Right kidney (tissue), 9 donors: ENCODE data around the gene EBLN1.

ENCODE experiments used
- DNase-seq: peaks from one replicate; pipeline ENCODE4 v3.0.0-alpha.2; 2016
- long read RNA-seq, 8 donors: transcript quantifications; one replicate each; lab custom pipeline, GENCODE V29; 2026

The EBLN1 gene
- long read RNA-seq, donor 1: 0 reads
- long read RNA-seq, donor 2: 0 reads
- long read RNA-seq, donor 3: 0 reads
- long read RNA-seq, donor 4: 0 reads
- long read RNA-seq, donor 5: 0 reads
- long read RNA-seq, donor 6: 0 reads
- long read RNA-seq, donor 7: 0 reads
- long read RNA-seq, donor 8: 0 reads

DNA sequence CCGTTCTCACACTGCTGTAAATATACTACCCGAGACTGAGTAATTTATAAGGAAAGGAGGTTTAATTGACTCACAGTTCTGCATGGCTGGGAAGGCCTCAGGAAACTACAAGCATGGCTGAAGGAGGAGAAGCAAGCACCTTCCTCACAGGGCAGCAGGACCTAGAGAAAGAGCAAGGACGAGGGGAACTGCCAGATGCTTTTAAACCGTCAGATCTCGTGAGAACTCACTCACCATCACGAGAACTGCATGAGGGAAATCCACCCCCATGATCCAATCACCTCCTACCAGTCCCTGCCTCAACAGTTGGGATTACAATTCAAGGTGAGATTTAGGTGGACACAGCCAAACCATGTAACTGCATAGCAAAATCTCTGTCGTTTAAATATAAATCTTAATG lies at the start of gene EBLN1:
EBLN1 (minus strand) TSS at position 174 of the 400 bp plus-strand sequence. CDS start 8,032 bp downstream, outside the sequence.
- DNase-seq: no peak

GRCh38 chr10:22265839-22266537 lies 48.2 kb upstream of the EBLN1 start:
- DNase-seq: no peak

DNA sequence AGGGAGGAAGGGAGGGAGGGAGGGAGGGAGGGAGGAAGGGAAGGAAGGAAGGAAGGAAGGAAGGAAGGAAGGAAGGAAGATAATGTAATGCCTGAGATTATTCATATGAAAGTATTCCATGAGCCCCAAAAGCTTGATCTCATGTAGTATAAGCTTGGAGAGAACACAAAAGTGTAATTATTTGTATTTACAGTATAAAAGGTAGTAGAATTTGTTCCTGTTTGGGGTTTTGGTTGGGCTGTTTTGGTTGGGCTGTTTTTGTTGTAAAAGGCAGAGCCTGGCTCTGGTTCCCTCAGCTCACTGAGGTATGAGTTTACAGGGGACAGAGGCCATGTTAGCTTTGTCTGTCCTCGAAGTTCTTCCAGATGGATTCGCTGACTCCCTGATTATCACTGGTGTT lies 45.3 kb upstream of the EBLN1 start:
- no peak for DNase-seq

GRCh38 chr10:22259280-22259679 lies 41.5 kb upstream of the EBLN1 start:
- no peak for DNase-seq

DNA sequence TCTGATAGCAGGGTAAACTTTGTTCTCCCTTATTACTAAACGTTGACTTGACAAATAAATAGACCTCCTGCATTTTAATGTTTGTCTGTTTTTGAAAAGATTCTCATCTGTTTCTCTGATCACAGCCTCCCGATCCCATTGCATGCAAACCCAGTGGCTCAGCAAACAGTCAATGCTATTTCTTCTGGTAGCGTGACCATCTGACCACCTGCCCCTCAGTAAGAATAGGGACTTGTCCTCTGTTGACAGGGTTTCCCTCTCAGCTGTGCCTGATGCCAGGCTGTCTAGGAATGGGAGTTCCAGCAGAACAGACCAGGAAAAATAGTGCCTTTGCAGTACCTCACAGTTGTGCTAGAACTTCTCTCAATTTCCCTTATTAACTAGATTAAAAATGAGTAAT lies 40.7 kb upstream of the EBLN1 start:
- DNase-seq: no peak

DNA sequence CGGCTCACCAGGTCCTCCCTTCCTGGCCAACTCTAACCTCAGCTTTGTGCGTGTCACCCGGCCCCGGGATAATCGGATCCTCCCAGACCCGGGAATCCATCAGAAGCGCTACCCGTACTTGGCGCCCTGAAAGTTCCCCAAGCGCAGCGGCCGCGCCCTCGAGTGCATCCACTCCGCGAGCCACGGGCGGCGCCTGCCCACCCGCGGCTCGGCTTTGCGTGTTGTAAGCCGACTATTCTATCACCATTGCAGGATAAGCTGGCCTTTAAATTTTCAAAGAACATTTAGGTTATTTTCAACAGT lies 35.7 kb upstream of the EBLN1 start:
- DNase-seq: no peak

- peak; percentile 96 for DNase-seq
These were observed 35.2 kb upstream of the EBLN1 start for GRCh38 chr10:22252801-22253579.

- DNase-seq: peak; percentile 96
These were observed 34.5 kb upstream of the EBLN1 start for GRCh38 chr10:22252224-22252800.

GRCh38 chr10:22251751-22252223 lies 34.0 kb upstream of the EBLN1 start:
- peak; percentile 98 for DNase-seq

- DNase-seq: no peak
These were observed 33.3 kb upstream of the EBLN1 start for GRCh38 chr10:22250897-22251660.

DNA sequence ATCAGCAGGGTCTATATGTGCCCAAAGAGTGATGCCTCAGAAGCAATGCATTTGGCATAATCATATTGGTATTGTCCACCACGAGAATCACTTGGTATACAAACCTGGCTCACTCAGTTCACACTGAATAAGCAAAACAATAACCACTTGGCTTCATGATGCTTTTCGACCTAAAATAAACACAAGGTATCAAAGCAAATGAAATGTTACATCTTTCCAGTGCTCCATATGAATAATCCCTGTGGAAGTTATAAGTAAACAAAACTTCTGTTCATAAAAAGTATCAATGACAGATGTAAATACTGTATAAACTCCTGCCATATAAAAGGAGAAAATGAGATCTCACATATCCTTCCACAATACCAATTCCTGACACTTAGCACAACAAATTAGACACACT lies 29.8 kb upstream of the EBLN1 start:
- DNase-seq: no peak

- no peak for DNase-seq
These were observed 29.0 kb upstream of the EBLN1 start for GRCh38 chr10:22246680-22247391.

- DNase-seq: no peak
These were observed 27.8 kb upstream of the EBLN1 start for GRCh38 chr10:22245567-22245966.

DNA sequence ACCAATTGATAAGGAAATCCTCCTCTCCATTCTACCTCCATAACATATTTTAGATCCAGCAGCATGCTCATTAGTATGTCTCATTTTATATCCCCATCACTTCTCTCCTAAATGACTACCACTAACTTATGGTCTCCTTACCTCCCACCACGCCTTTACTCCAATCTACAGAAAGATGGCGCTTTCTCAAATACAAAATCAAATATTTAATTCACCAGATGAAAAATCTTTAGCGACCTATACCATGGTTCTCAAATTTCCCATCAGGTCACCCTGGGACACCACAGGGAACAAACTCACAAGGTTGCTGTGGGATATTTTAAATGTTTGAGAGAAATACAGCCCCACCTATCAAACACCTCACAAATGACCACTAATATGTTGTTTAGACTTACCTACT lies 27.0 kb upstream of the EBLN1 start:
- no peak for DNase-seq

DNA sequence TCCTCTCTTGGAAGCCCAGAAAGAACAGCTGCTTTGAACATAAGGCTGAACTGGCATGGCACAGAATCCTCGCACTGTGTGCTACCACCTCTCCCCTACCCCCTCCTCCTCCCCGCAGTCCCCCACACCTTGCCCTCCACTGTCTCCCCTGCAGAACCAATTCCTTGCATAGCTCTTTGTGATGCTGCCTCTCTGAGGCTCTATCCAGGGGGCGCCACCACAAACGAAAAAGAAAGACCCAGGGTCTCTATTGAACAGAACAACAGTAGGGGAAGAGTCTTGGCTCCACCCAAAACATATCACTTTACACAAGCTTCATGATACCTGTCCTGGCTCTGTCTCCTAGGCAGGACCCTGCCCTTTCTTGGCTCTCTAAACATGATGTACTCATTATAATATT lies 26.2 kb upstream of the EBLN1 start:
- DNase-seq: no peak

- no peak for DNase-seq
These were observed 25.5 kb upstream of the EBLN1 start for GRCh38 chr10:22243321-22243720.

- DNase-seq: no peak
These were observed 13.4 kb upstream of the EBLN1 start for GRCh38 chr10:22231260-22231659.

GRCh38 chr10:22230158-22230833 lies 12.5 kb upstream of the EBLN1 start:
- peak; percentile 72 for DNase-seq

DNA sequence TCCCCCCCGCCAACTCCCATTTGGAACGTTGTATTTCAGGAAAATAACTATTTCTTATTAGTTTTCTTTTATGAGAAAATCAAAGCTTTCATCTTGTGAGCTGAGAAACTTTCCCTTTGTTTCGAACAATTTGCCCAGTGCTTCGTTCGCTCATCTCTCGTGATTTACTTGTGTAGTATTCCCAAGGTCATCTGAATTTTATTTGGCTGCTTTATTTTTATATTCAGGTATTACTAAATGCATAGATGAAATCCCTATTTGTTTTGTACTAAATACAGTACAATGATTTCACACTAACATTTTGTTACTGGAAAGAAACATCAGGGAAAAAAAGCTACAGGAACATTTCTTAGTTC lies 12.0 kb upstream of the EBLN1 start:
- DNase-seq: peak; percentile 50

- peak; percentile 100 for DNase-seq
These were observed 11.4 kb upstream of the EBLN1 start for GRCh38 chr10:22228943-22229801.
